HepG2 (cell line): ENCODE data around the gene TMEM235. TPM values are rescaled to one million over a fixed set of nuclear protein-coding genes. Genes with fewer than 3 reads are reported as not detected.
A peak's percentile ranks its signal among the peaks of the same experiment; 100 is the strongest.

Experiments used
- CAMTA2 ChIP-seq: sonication (generic); formaldehyde crosslinking; IDR thresholded peaks from 2 replicates; pipeline ENCODE4 v1.4.0; 2020; ENCODE audit warnings: mild to moderate bottlenecking, missing genetic modification reagents, borderline replicate concordance
- ELF4 ChIP-seq: sonication (generic); formaldehyde crosslinking; IDR thresholded peaks from 2 replicates; pipeline ENCODE4 v1.5.0; 2020; ENCODE audit warnings: missing genetic modification reagents, mild to moderate bottlenecking, moderate library complexity, borderline replicate concordance
- FOXK1 ChIP-seq: sonication (generic); formaldehyde crosslinking; IDR thresholded peaks from 2 replicates; pipeline ENCODE4 v1.4.0; 2020; ENCODE audit warnings: low read depth, missing genetic modification reagents, borderline replicate concordance
- GLI4 ChIP-seq: sonication (generic); formaldehyde crosslinking; IDR thresholded peaks from 2 replicates; pipeline ENCODE4 v1.5.1; 2020; ENCODE audit warnings: missing genetic modification reagents, mild to moderate bottlenecking, moderate library complexity, borderline replicate concordance
- HCFC1 ChIP-seq: fragments of 150-350 bp; IDR thresholded peaks from 2 replicates; pipeline ENCODE4 v1.6.1; 2014; ENCODE audit warnings: low read depth, low read length
- IKZF4 ChIP-seq: sonication (generic); formaldehyde crosslinking; IDR thresholded peaks from 2 replicates; pipeline ENCODE4 v1.5.1; 2020; ENCODE audit warnings: borderline replicate concordance, mild to moderate bottlenecking, low read depth, missing genetic modification reagents; ENCODE audit errors: not compliant biosample characterization
- MED8 ChIP-seq: sonication (generic); formaldehyde crosslinking; IDR thresholded peaks from 2 replicates; pipeline ENCODE4 v1.8.1; 2023; ENCODE audit warnings: mild to moderate bottlenecking, missing genetic modification reagents; ENCODE audit not compliant: insufficient replicate concordance
- MYNN ChIP-seq: sonication (generic); formaldehyde crosslinking; IDR thresholded peaks from 2 replicates; pipeline ENCODE4 v1.4.0; 2020; ENCODE audit warnings: mild to moderate bottlenecking, low read depth, missing genetic modification reagents
- NFAT5 ChIP-seq: sonication (generic); formaldehyde crosslinking; IDR thresholded peaks from 2 replicates; pipeline ENCODE4 v1.4.0; 2020; ENCODE audit warnings: missing genetic modification reagents
- NFIC ChIP-seq: IDR thresholded peaks from 2 replicates; pipeline ENCODE4 v1.6.1; 2012; ENCODE audit warnings: mild to moderate bottlenecking, low read length, inconsistent platforms
- NR0B2 ChIP-seq: sonication (generic); formaldehyde crosslinking; IDR thresholded peaks from 2 replicates; pipeline ENCODE4 v1.4.0; 2020; ENCODE audit warnings: mild to moderate bottlenecking, missing genetic modification reagents
- PHB2 ChIP-seq: fragments of 450-650 bp; IDR thresholded peaks from 2 replicates; pipeline ENCODE4 v1.6.1; 2018; ENCODE audit not compliant: partially characterized antibody
- PPARG ChIP-seq: conservative IDR thresholded peaks from 2 replicates; pipeline ENCODE4 v1.6.1; 2016; ENCODE audit warnings: missing biosample characterization, missing genetic modification reagents
- RBM39 ChIP-seq: fragments of 200-400 bp; formaldehyde crosslinking; IDR thresholded peaks from one replicate; pipeline ENCODE4 v1.6.1; 2018; ENCODE audit warnings: antibody characterized with exemption, mild to moderate bottlenecking, low read depth, low read length; ENCODE audit not compliant: poor library complexity, severe bottlenecking
- U2AF2 ChIP-seq: fragments of 200-400 bp; formaldehyde crosslinking; IDR thresholded peaks from 2 replicates; pipeline ENCODE4 v1.6.1; 2017; ENCODE audit warnings: low read depth, mild to moderate bottlenecking, low read length
- ZFY ChIP-seq: sonication (generic); formaldehyde crosslinking; IDR thresholded peaks from 2 replicates; pipeline ENCODE4 v1.4.0; 2020; ENCODE audit warnings: missing genetic modification reagents
- ZNF12 ChIP-seq: sonication (generic); formaldehyde crosslinking; IDR thresholded peaks from 2 replicates; pipeline ENCODE4 v1.5.0; 2020; ENCODE audit warnings: missing genetic modification reagents
- ZNF451 ChIP-seq: sonication (generic); formaldehyde crosslinking; IDR thresholded peaks from 2 replicates; pipeline ENCODE4 v1.5.0; 2020; ENCODE audit warnings: mild to moderate bottlenecking, missing genetic modification reagents
- ZNF580 ChIP-seq: IDR thresholded peaks from 2 replicates; pipeline ENCODE4 v1.6.1; 2016; ENCODE audit warnings: low read depth, borderline replicate concordance
- ZNF616 ChIP-seq: sonication (generic); formaldehyde crosslinking; IDR thresholded peaks from 2 replicates; pipeline ENCODE4 v1.5.0; 2020; ENCODE audit warnings: low read depth, mild to moderate bottlenecking, missing genetic modification reagents
- ZNF761 ChIP-seq: sonication (generic); formaldehyde crosslinking; conservative IDR thresholded peaks from 2 replicates; pipeline ENCODE4 v1.4.0; 2020; ENCODE audit warnings: mild to moderate bottlenecking, missing genetic modification reagents
- ZSCAN31 ChIP-seq: sonication (generic); formaldehyde crosslinking; IDR thresholded peaks from 2 replicates; pipeline ENCODE4 v1.5.0; 2020; ENCODE audit warnings: low read depth, mild to moderate bottlenecking, missing genetic modification reagents
- polyA plus RNA-seq, 8 experiments: library from polyadenylated mRNA; depleted of rRNA in 3 of 8; stranded (reverse) in 7 of 8; unstranded in 1 of 8; fragments of >200 nt; fragmentation: Illumina TruSeq in 4 of 8; extraction: Trizol in 4 of 8; gene quantifications; 2 replicates each; pipeline versions ENCODE4 v1.2.1 to v1.2.3, GENCODE V29; 2011 to 2016; ENCODE audit warnings: low read depth in 4 of 8, missing spikeins in 1 of 8, mixed read lengths in 1 of 8; ENCODE audit not compliant: insufficient read depth in 1 of 8
- total RNA-seq, 5 experiments: library from RNA; depleted of rRNA; stranded (reverse); fragments of >200 nt; fragmentation: Illumina TruSeq; extraction: Trizol; gene quantifications; 2 replicates each; pipeline ENCODE4 v1.2.3, GENCODE V29; 2016; ENCODE audit warnings: low read depth in 1 of 5
- TF ChIP-seq, protein P1 (sequence below): sonication (generic); formaldehyde crosslinking; IDR thresholded peaks from 2 replicates; pipeline ENCODE4 v1.4.0; 2020; ENCODE audit warnings: missing genetic modification reagents, borderline replicate concordance

TMEM235 gene
- total and polyA plus RNA-seq, 2 of the 13 experiments (the other 11 are each of a cell fraction or from before 2014, with no cell fraction given) = not detected

DNA sequence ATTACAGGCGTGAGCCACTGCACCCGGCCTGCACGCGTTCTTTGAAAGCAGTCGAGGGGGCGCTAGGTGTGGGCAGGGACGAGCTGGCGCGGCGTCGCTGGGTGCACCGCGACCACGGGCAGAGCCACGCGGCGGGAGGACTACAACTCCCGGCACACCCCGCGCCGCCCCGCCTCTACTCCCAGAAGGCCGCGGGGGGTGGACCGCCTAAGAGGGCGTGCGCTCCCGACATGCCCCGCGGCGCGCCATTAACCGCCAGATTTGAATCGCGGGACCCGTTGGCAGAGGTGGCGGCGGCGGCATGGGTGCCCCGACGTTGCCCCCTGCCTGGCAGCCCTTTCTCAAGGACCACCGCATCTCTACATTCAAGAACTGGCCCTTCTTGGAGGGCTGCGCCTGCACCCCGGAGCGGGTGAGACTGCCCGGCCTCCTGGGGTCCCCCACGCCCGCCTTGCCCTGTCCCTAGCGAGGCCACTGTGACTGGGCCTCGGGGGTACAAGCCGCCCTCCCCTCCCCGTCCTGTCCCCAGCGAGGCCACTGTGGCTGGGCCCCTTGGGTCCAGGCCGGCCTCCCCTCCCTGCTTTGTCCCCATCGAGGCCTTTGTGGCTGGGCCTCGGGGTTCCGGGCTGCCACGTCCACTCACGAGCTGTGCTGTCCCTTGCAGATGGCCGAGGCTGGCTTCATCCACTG, 17.3 kb upstream of the TMEM235 start, which contains the start of gene BIRC5 (continued):
- TF ChIP-seq, protein P1, sequence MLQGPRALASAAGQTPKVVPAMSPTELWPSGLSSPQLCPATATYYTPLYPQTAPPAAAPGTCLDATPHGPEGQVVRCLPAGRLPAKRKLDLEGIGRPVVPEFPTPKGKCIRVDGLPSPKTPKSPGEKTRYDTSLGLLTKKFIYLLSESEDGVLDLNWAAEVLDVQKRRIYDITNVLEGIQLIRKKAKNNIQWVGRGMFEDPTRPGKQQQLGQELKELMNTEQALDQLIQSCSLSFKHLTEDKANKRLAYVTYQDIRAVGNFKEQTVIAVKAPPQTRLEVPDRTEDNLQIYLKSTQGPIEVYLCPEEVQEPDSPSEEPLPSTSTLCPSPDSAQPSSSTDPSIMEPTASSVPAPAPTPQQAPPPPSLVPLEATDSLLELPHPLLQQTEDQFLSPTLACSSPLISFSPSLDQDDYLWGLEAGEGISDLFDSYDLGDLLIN (CRISPR knock-in tag) = peak; percentile 99
- TF ChIP-seq NFAT5 (CRISPR knock-in tag) = no peak; the same call in 1 of the 2 replicates
- TF ChIP-seq NR0B2 (CRISPR knock-in tag) = peak; percentile 91
- no peak for TF ChIP-seq ZNF12 (CRISPR knock-in tag)
- TF ChIP-seq PHB2 = no peak
- no peak for TF ChIP-seq ZNF616 (CRISPR knock-in tag)
- peak; percentile 91 for TF ChIP-seq IKZF4 (CRISPR knock-in tag)
- peak; percentile 96; the same call in 1 of the 2 replicates for TF ChIP-seq ZNF580 (CRISPR knock-in tag)
- TF ChIP-seq ZNF761 (CRISPR knock-in tag) = no peak
- TF ChIP-seq HCFC1 = peak; percentile 94
- TF ChIP-seq FOXK1 (CRISPR knock-in tag) = peak; percentile 91
- TF ChIP-seq RBM39 = peak; percentile 85
- TF ChIP-seq NFIC = no peak
- TF ChIP-seq CAMTA2 = no peak
- TF ChIP-seq MYNN = no peak
- peak; percentile 59; the same call in 1 of the 2 replicates for TF ChIP-seq ZNF451 (CRISPR knock-in tag)
- peak; percentile 77 for TF ChIP-seq ZSCAN31 (CRISPR knock-in tag)
- peak; percentile 52; the same call in 1 of the 2 replicates for TF ChIP-seq PPARG
- no peak for TF ChIP-seq U2AF2
- no peak for TF ChIP-seq MED8 (CRISPR knock-in tag)
- no peak for TF ChIP-seq ELF4 (CRISPR knock-in tag)
- peak; percentile 40; the same call in 1 of the 2 replicates for TF ChIP-seq GLI4 (CRISPR knock-in tag)
- peak; percentile 95 for TF ChIP-seq ZFY (CRISPR knock-in tag)
